Suprapubic skin (tissue), 4 donors: ENCODE results near the gene JPH3. TPM values are rescaled to one million over a fixed set of nuclear protein-coding genes. Genes with fewer than 3 reads are reported as not detected.

Experiments used
- DNase-seq, 2 donors: peaks; one replicate each; pipeline ENCODE4 v3.0.0-alpha.2; 2019; ENCODE audit warnings: low spot score in 2 of 2
- H3K27ac ChIP-seq: fragments of 200-600 bp; sonication (generic); one replicate; pipeline ENCODE4 v1.5.1; 2019
- H3K27me3 ChIP-seq: fragments of 200-600 bp; sonication (generic); one replicate; pipeline ENCODE4 v1.5.1; 2019
- H3K36me3 ChIP-seq: fragments of 200-600 bp; sonication (generic); one replicate; pipeline ENCODE4 v1.5.1; 2019
- H3K4me1 ChIP-seq: fragments of 200-600 bp; sonication (generic); one replicate; pipeline ENCODE4 v1.5.1; 2019
- H3K4me3 ChIP-seq: fragments of 200-600 bp; sonication (generic); one replicate; pipeline ENCODE4 v1.5.1; 2019; ENCODE audit warnings: mild to moderate bottlenecking
- H3K9me3 ChIP-seq: fragments of 200-600 bp; sonication (generic); one replicate; pipeline ENCODE4 v1.5.1; 2019
- CTCF ChIP-seq, 2 donors: fragments of 200-600 bp in 1 of 2; fragments of 450-650 bp in 1 of 2; sonication (generic) in 1 of 2; IDR thresholded peaks; one replicate each; pipeline ENCODE4 v1.5.1; 2016 to 2019; ENCODE audit warnings: antibody characterized with exemption in 2 of 2, mild to moderate bottlenecking in 1 of 2, moderate library complexity in 1 of 2
- EP300 ChIP-seq: sonication (generic); formaldehyde crosslinking; IDR thresholded peaks from one replicate; pipeline ENCODE4 v1.6.1; 2017; ENCODE audit warnings: antibody characterized with exemption
- POLR2A ChIP-seq, 2 donors: fragments of 450-650 bp; IDR thresholded peaks; one replicate each; pipeline ENCODE4 v1.6.1; 2017; ENCODE audit warnings: antibody characterized with exemption in 2 of 2, mild to moderate bottlenecking in 2 of 2, moderate library complexity in 2 of 2
- POLR2AphosphoS5 ChIP-seq, 3 donors: sonication (generic); formaldehyde crosslinking; IDR thresholded peaks; one replicate each; pipeline ENCODE4 v1.6.1; 2017; ENCODE audit warnings: antibody characterized with exemption in 3 of 3
- WGBS: methylation state at CpG from one replicate; pipeline ENCODE4 v1.1.5; 2018; 5-methylcytosine and 5-hydroxymethylcytosine counted together
- total RNA-seq, 4 donors: library from RNA; depleted of rRNA; stranded (reverse); fragments of >200 nt; gene quantifications; one replicate each; pipeline ENCODE4 v1.1.0, GENCODE V29; 2016

JPH3 gene
- total RNA-seq, 4 donors from 2014 or later: not detected

DNA sequence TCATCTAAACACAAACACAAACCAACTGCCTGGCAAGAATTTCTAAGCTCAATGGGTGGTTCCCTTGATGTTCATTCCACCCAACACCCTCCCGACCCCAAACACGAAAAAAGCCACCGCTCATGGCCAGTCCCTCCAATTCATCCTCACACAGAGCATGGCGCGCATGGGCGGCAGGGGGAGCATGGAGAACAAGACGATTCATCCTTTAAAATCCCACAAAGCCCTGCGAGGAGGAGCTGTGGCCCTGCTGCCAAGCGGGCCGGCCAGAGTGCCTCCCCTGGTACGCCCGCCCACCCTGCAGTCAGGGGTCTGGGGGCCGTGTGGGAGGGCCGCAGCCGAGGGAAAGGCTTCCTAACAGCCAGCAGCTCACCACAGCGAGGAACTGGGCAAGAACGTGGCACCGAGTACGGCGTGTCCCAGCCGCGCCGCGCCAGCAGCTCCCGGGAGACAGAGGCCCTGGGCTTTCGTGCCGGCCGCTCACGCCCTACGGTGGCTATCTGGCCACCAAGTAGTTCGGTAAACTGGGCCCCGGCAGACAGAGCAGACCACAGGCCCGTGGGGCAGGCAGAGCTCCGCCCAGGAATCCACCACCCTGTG is 102.5 kb downstream of the JPH3 start:
- 86% methylated on average over 15 of the region's 34 CpGs for WGBS
- no peak overlapping the region for H3K4me3 ChIP-seq
- H3K4me1 ChIP-seq: no peaks in the 10 kb centered on the region
- no peaks in the 10 kb centered on the region for H3K9me3 ChIP-seq
- no peak overlapping the region for H3K27ac ChIP-seq
- no peak for DNase-seq
- TF ChIP-seq POLR2A (IDR thresholded peaks at IDR 0.05) (no peak), CTCF (IDR thresholded peaks at IDR 0.05) (no peak), POLR2AphosphoS5 (IDR thresholded peaks at IDR 0.05) (no peak), EP300 (no peak)
- no peaks in the 10 kb centered on the region for H3K27me3 ChIP-seq
- peaks cover 82% of the 10 kb centered on the region for H3K36me3 ChIP-seq

- Histone ChIP-seq H3K36me3 (peaks cover 88% of the 10 kb centered on the region), H3K27me3 (no peaks in the 10 kb centered on the region), H3K4me3 (no peak overlapping the region), H3K9me3 (no peaks in the 10 kb centered on the region), H3K4me1 (no peaks in the 10 kb centered on the region), H3K27ac (no peak overlapping the region)
- TF ChIP-seq POLR2A (IDR thresholded peaks at IDR 0.05) (no peak), EP300 (no peak), CTCF (IDR thresholded peaks at IDR 0.05) (no peak), POLR2AphosphoS5 (IDR thresholded peaks at IDR 0.05) (no peak)
- no peak for DNase-seq
- 89% methylated on average over 25 of the region's 31 CpGs for WGBS
Measured at GRCh38 chr16:87705771-87706277, 103.5 kb downstream of the JPH3 start.

GRCh38 chr16:87706278-87707000 is 104.1 kb downstream of the JPH3 start:
- no peaks in the 10 kb centered on the region for H3K4me1 ChIP-seq
- no peak for DNase-seq
- no peak overlapping the region for H3K4me3 ChIP-seq
- H3K27ac ChIP-seq: no peak overlapping the region
- no peaks in the 10 kb centered on the region for H3K9me3 ChIP-seq
- WGBS: 97% methylated on average over 6 of the region's 28 CpGs
- TF ChIP-seq POLR2AphosphoS5 (IDR thresholded peaks at IDR 0.05) (no peak), POLR2A (IDR thresholded peaks at IDR 0.05) (no peak), EP300 (no peak), CTCF (IDR thresholded peaks at IDR 0.05) (no peak)
- H3K36me3 ChIP-seq: peaks cover 86% of the 10 kb centered on the region
- no peaks in the 10 kb centered on the region for H3K27me3 ChIP-seq

DNA sequence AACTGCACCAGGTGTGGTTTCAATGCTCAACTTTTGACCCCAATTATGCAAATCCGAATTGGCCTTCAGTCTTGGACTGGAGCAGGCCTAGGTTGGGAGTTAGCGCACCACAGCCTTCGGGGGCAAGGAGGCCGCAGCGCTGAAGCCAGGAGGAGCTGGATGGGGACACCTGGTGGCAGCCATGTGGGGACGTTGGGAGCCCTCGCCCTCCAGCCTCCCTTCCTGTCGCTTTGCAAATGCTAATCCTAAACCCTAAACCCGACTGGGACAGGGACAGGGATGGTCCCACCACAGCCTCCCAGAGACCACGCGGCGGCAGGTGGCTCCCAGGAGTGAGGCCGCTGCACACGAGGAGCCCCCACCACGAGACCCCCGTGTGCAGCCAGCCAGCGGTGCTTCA is 104.8 kb downstream of the JPH3 start:
- H3K27ac ChIP-seq: no peak overlapping the region
- TF ChIP-seq POLR2AphosphoS5 (IDR thresholded peaks at IDR 0.05) (no peak), CTCF (IDR thresholded peaks at IDR 0.05) (no peak), POLR2A (IDR thresholded peaks at IDR 0.05) (no peak), EP300 (no peak)
- no peak overlapping the region for H3K4me3 ChIP-seq
- no peaks in the 10 kb centered on the region for H3K27me3 ChIP-seq
- no peak for DNase-seq
- WGBS: 92% methylated on average over 7 of the region's 17 CpGs
- no peaks in the 10 kb centered on the region for H3K4me1 ChIP-seq
- peaks cover 86% of the 10 kb centered on the region for H3K36me3 ChIP-seq
- no peaks in the 10 kb centered on the region for H3K9me3 ChIP-seq

DNA sequence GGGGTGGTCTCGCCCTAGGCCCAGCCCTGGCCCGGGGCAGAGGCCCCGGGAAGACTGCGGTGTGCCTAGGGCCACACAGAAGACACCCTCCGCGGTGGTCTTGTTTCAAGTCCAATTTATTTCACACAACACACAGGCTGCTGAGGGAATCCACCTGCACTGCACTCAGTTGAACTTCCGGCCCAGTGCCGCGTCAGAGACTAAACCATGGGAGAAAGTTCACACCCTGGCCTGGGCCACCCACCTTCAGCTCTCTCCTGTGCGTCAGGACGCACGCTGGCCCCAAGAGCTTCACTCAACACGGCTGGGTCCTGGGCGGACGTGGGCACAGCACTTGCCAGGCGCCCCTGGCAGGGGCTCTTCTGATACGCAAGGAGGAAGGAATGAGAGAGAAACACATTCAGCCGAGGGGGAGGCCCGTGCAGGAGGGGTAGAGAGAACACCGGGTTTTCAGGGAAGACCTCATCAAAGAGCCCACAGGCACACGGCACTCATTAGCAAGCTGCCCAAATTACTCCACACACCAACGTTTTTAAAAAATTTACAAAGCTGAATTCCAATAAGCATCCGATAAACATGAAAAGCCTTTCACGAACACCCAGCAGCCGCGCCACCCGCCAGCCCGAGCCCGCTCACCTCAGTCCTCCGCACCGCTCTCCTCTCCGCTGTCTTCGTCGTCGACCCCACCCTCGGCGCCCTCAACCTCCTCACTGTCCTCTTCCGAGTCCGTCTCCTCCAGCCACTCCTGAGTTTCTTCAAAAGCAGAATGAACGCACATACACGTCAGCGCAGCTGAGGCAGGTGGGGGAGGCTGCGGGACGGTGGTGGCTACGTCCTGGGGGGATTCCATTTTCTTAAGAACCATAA is 105.6 kb downstream of the JPH3 start:
- WGBS: 93% methylated on average over 40 of the region's 45 CpGs
- DNase-seq: no peak
- Histone ChIP-seq H3K9me3 (no peaks in the 10 kb centered on the region), H3K36me3 (peaks cover 78% of the 10 kb centered on the region), H3K27ac (no peak overlapping the region), H3K27me3 (no peaks in the 10 kb centered on the region), H3K4me1 (no peaks in the 10 kb centered on the region), H3K4me3 (no peak overlapping the region)
- no peak for TF ChIP-seq CTCF (IDR thresholded peaks at IDR 0.05)
- TF ChIP-seq EP300: no peak
- no peak for TF ChIP-seq POLR2A (IDR thresholded peaks at IDR 0.05)
